Measurements from ENCODE around the gene PRTFDC1. TPM values are rescaled to one million over a fixed set of nuclear protein-coding genes. Genes with fewer than 3 reads are reported as not detected.

The PRTFDC1 gene
- total RNA-seq, 1 donor from 2014 or later, result 17.5 TPM

DNA sequence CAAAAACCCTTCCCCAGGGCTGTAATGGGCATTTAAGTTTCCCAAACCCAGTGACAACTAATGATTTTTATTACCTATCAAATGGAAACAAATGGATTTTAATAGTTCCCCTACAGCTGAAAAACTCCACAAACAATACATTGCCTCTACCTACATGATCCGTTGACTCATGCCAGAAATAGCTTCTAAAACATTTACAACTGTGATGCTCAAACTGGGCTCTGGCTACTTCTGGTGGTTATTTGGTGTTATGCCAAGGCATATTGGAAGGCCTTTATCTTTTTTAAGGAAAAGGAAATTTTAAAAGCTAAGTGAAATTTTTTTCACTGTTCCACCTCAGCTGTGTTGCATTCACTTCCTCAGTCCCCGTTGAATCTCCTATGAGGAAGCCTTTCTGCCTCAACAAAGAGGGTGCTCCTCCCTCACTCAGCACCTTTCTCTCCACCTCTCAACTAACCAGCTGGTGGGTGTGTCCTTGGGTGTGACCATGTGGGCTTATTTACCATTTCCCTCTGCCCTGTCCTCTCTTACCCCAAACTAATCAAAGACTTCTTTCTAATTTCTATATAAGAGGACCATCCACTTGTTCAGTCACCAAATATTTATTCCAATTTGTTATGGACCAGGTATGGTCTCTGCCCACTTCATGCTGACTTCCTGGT is 82.9 kb downstream of the PRTFDC1 start:
- no peaks in the 10 kb centered on the region for H3K27me3 Mint-ChIP-seq (ENCODE audit: unreplicated experiment)
- H3K36me3 Mint-ChIP-seq (ENCODE audit: low read depth, unreplicated experiment), result no peaks in the 10 kb centered on the region
- DNase-seq (ENCODE audit: low spot score), result no peak
- H3K9me3 Mint-ChIP-seq (ENCODE audit: unreplicated experiment), result no peaks in the 10 kb centered on the region
- TF ChIP-seq, protein P1, sequence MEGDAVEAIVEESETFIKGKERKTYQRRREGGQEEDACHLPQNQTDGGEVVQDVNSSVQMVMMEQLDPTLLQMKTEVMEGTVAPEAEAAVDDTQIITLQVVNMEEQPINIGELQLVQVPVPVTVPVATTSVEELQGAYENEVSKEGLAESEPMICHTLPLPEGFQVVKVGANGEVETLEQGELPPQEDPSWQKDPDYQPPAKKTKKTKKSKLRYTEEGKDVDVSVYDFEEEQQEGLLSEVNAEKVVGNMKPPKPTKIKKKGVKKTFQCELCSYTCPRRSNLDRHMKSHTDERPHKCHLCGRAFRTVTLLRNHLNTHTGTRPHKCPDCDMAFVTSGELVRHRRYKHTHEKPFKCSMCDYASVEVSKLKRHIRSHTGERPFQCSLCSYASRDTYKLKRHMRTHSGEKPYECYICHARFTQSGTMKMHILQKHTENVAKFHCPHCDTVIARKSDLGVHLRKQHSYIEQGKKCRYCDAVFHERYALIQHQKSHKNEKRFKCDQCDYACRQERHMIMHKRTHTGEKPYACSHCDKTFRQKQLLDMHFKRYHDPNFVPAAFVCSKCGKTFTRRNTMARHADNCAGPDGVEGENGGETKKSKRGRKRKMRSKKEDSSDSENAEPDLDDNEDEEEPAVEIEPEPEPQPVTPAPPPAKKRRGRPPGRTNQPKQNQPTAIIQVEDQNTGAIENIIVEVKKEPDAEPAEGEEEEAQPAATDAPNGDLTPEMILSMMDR (IDR thresholded peaks at IDR 0.05; ENCODE audit: unreplicated experiment), result no peak
- peaks cover 15% of the 10 kb centered on the region for H3K4me1 Mint-ChIP-seq (ENCODE audit: unreplicated experiment)
- H3K4me3 Mint-ChIP-seq (ENCODE audit: unreplicated experiment), result no peak overlapping the region
- H3K27ac Mint-ChIP-seq (ENCODE audit: unreplicated experiment), result no peak overlapping the region

- H3K4me1 Mint-ChIP-seq (ENCODE audit: unreplicated experiment), result peaks cover 8% of the 10 kb centered on the region
- H3K4me3 Mint-ChIP-seq (ENCODE audit: unreplicated experiment), result no peak overlapping the region
- H3K36me3 Mint-ChIP-seq (ENCODE audit: low read depth, unreplicated experiment), result peaks cover 6% of the 10 kb centered on the region
- DNase-seq (ENCODE audit: low spot score), result no peak
- TF ChIP-seq, protein P1 (IDR thresholded peaks at IDR 0.05; ENCODE audit: unreplicated experiment), result no peak
- H3K27me3 Mint-ChIP-seq (ENCODE audit: unreplicated experiment), result no peaks in the 10 kb centered on the region
- no peak overlapping the region for H3K27ac Mint-ChIP-seq (ENCODE audit: unreplicated experiment)
- no peaks in the 10 kb centered on the region for H3K9me3 Mint-ChIP-seq (ENCODE audit: unreplicated experiment)
These were observed 85.5 kb downstream of the PRTFDC1 start for GRCh38 chr10:24866604-24867583.

- H3K27me3 Mint-ChIP-seq (ENCODE audit: unreplicated experiment), result no peaks in the 10 kb centered on the region
- no peaks in the 10 kb centered on the region for H3K9me3 Mint-ChIP-seq (ENCODE audit: unreplicated experiment)
- TF ChIP-seq, protein P1 (IDR thresholded peaks at IDR 0.05; ENCODE audit: unreplicated experiment), result no peak
- H3K36me3 Mint-ChIP-seq (ENCODE audit: low read depth, unreplicated experiment), result peaks cover 6% of the 10 kb centered on the region
- DNase-seq (ENCODE audit: low spot score), result no peak
- H3K27ac Mint-ChIP-seq (ENCODE audit: unreplicated experiment), result no peak overlapping the region
- peaks cover 3% of the 10 kb centered on the region for H3K4me1 Mint-ChIP-seq (ENCODE audit: unreplicated experiment)
- H3K4me3 Mint-ChIP-seq (ENCODE audit: unreplicated experiment), result no peak overlapping the region
These were observed 86.6 kb downstream of the PRTFDC1 start for GRCh38 chr10:24865783-24866182.

DNA sequence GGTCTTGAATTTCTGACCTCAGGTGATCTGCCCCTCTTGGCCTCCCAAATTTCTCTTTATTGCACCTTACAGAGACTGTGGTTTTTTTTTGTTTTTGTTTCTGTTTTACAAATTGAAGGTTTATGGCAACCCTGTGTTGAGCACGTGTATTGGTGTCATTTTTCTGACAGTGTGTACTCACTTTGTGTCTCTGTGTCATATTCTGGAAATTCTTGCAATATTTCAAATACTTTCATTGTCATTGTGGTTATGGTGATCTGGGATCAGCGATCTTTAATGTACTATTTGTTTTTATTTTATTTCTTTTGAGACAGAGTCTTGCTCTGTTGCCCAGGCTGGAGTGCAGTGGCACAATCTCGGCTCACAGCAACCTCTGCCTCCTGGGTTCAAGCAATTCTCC is 89.8 kb downstream of the PRTFDC1 start:
- H3K9me3 Mint-ChIP-seq (ENCODE audit: unreplicated experiment), result no peaks in the 10 kb centered on the region

More for the DNA sequence above, 89.8 kb downstream of the PRTFDC1 start:
- H3K4me1 Mint-ChIP-seq (ENCODE audit: unreplicated experiment), result peaks cover 9% of the 10 kb centered on the region
- TF ChIP-seq, protein P1 (IDR thresholded peaks at IDR 0.05; ENCODE audit: unreplicated experiment), result no peak
- no peaks in the 10 kb centered on the region for H3K27me3 Mint-ChIP-seq (ENCODE audit: unreplicated experiment)
- H3K36me3 Mint-ChIP-seq (ENCODE audit: low read depth, unreplicated experiment), result peaks cover 6% of the 10 kb centered on the region
- DNase-seq (ENCODE audit: low spot score), result no peak
- no peak overlapping the region for H3K4me3 Mint-ChIP-seq (ENCODE audit: unreplicated experiment)
- no peak overlapping the region for H3K27ac Mint-ChIP-seq (ENCODE audit: unreplicated experiment)

Data from endothelial cell (in vitro differentiated cells).